Hypothalamus (tissue), 51 donors: ENCODE data around the gene NPDC1.

Experiments used
- DNase-seq, 51 donors: peaks; one replicate each; lab custom pipeline; 2025; lab: John Stamatoyannopoulos, UW

NPDC1 gene

GRCh38 chr9:137028263-137029057, 17.5 kb downstream of the NPDC1 start:
- DNase-seq: peak in 44 of 51 donors; percentile 25 to 84 (median 58)

- peak in 7 of 51 donors; percentile 39 to 70 (median 54) for DNase-seq
Observed at GRCh38 chr9:137027369-137028262, 18.4 kb downstream of the NPDC1 start, which contains the start of gene ABCA2. TSS of gene ABCA2 (minus strand) at chr9:137028237. CDS start at chr9:137028140, 97 bp downstream.

- peak in 5 of 51 donors; percentile 24 to 55 (median 41) for DNase-seq
Observed at GRCh38 chr9:137026828-137027227, 19.1 kb downstream of the NPDC1 start.

- DNase-seq: peak in 2 of 51 donors; percentile 48 to 49
Observed at GRCh38 chr9:137026384-137026783, 19.6 kb downstream of the NPDC1 start.

- DNase-seq: peak; percentile 46 to 99 (median 95)
Observed at GRCh38 chr9:137025517-137025966, 20.4 kb downstream of the NPDC1 start.

- DNase-seq: peak in 24 of 51 donors; percentile 24 to 71 (median 48)
Observed at GRCh38 chr9:137023583-137023991, 22.4 kb downstream of the NPDC1 start.

GRCh38 chr9:137023157-137023556, 22.8 kb downstream of the NPDC1 start:
- peak in 1 of 51 donors; percentile 54 for DNase-seq

GRCh38 chr9:137022662-137023008, 23.3 kb downstream of the NPDC1 start:
- DNase-seq: peak in 1 of 51 donors; percentile 48

GRCh38 chr9:137021979-137022661, 23.9 kb downstream of the NPDC1 start:
- peak in 43 of 51 donors; percentile 15 to 95 (median 80) for DNase-seq

GRCh38 chr9:137021568-137021978, 24.4 kb downstream of the NPDC1 start:
- DNase-seq: no peak

- no peak for DNase-seq
Observed at GRCh38 chr9:137020771-137021567, 25.0 kb downstream of the NPDC1 start.

- DNase-seq: no peak
Observed at GRCh38 chr9:137019891-137020683, 25.9 kb downstream of the NPDC1 start.

- no peak for DNase-seq
Observed at GRCh38 chr9:137018761-137019559, 27.0 kb downstream of the NPDC1 start.

GRCh38 chr9:137017791-137018497, 28.0 kb downstream of the NPDC1 start:
- no peak for DNase-seq

- no peak for DNase-seq
Observed at GRCh38 chr9:137017071-137017470, 28.9 kb downstream of the NPDC1 start.

- no peak for DNase-seq
Observed at GRCh38 chr9:137016436-137016835, 29.5 kb downstream of the NPDC1 start.

- no peak for DNase-seq
Observed at GRCh38 chr9:137015976-137016375, 30.0 kb downstream of the NPDC1 start.
